Progenitor cell of endocrine pancreas (in vitro differentiated cells): Measurements from ENCODE around the gene SH3D19. TPM values are rescaled to one million over a fixed set of nuclear protein-coding genes. Genes with fewer than 3 reads are reported as not detected.
"Not testable (repeated sequence)": the region's sequence is repeated elsewhere in the genome, so short reads cannot be mapped to it uniquely, and the experiment has no call there.

ENCODE experiments used
- DNase-seq: peaks from one replicate; pipeline ENCODE4 v3.0.0; 2021; ENCODE audit warnings: low spot score; ENCODE audit not compliant: unreplicated experiment
- H3K27ac Mint-ChIP-seq: 2 replicates; pipeline ENCODE4 v1.8.0; 2021; ENCODE audit warnings: mild to moderate bottlenecking, moderate library complexity, mixed read lengths
- H3K27me3 Mint-ChIP-seq: 2 replicates; pipeline ENCODE4 v1.8.0; 2021; ENCODE audit warnings: mixed read lengths
- H3K36me3 Mint-ChIP-seq: 2 replicates; pipeline ENCODE4 v1.8.0; 2022; ENCODE audit warnings: mixed read lengths; ENCODE audit not compliant: insufficient read depth
- H3K4me1 Mint-ChIP-seq: 2 replicates; pipeline ENCODE4 v1.8.0; 2021; ENCODE audit warnings: low read depth, mixed read lengths
- H3K4me3 Mint-ChIP-seq: 2 replicates; pipeline ENCODE4 v1.8.0; 2021; ENCODE audit warnings: low read depth, mild to moderate bottlenecking, moderate library complexity, mixed read lengths
- H3K9me3 Mint-ChIP-seq: 2 replicates; pipeline ENCODE4 v1.8.0; 2021; ENCODE audit warnings: low read depth, mixed read lengths
- CTCF ChIP-seq: fragments of 200-600 bp; sonication (generic); IDR thresholded peaks from one replicate; pipeline ENCODE4 v1.5.0; 2021; ENCODE audit warnings: antibody characterized with exemption, mild to moderate bottlenecking; ENCODE audit not compliant: unreplicated experiment
- total RNA-seq: library from RNA; stranded (reverse); gene quantifications from 2 replicates; pipeline ENCODE4 v1.2.1, GENCODE V29; 2021

Gene SH3D19
- total RNA-seq, 1 donor from 2014 or later, result 35.5 TPM

GRCh38 chr4:151259752-151260151 lies 65.7 kb downstream of the SH3D19 start:
- Mint-ChIP-seq H3K36me3 (peaks cover 12% of the 10 kb centered on the region), H3K4me3 (no peak overlapping the region), H3K9me3 (peaks cover 4% of the 10 kb centered on the region), H3K4me1 (no peaks in the 10 kb centered on the region), H3K27ac (no peak overlapping the region), H3K27me3 (no peaks in the 10 kb centered on the region)
- TF ChIP-seq CTCF, result no peak
- no peak for DNase-seq

- Mint-ChIP-seq H3K9me3 (peaks cover 4% of the 10 kb centered on the region), H3K27ac (no peak overlapping the region), H3K4me1 (no peaks in the 10 kb centered on the region), H3K27me3 (no peaks in the 10 kb centered on the region), H3K4me3 (no peak overlapping the region), H3K36me3 (peaks cover 11% of the 10 kb centered on the region)
- DNase-seq, result no peak
- no peak for TF ChIP-seq CTCF
Measured at GRCh38 chr4:151257704-151258103, 67.7 kb downstream of the SH3D19 start.

- no peak for DNase-seq
- peaks cover 9% of the 10 kb centered on the region for H3K36me3 Mint-ChIP-seq
- TF ChIP-seq CTCF, result no peak
- no peaks in the 10 kb centered on the region for H3K4me1 Mint-ChIP-seq
- H3K9me3 Mint-ChIP-seq, result peaks cover 4% of the 10 kb centered on the region
- no peaks in the 10 kb centered on the region for H3K27me3 Mint-ChIP-seq
- H3K27ac Mint-ChIP-seq, result no peak overlapping the region
- H3K4me3 Mint-ChIP-seq, result no peak overlapping the region
Measured at GRCh38 chr4:151256134-151256533, 69.3 kb downstream of the SH3D19 start.

- H3K27ac Mint-ChIP-seq, H3K4me1 Mint-ChIP-seq, H3K27me3 Mint-ChIP-seq, H3K36me3 Mint-ChIP-seq, DNase-seq, H3K4me3 Mint-ChIP-seq, H3K9me3 Mint-ChIP-seq: not testable (repeated sequence)
Measured at GRCh38 chr4:151255680-151256079, 69.7 kb downstream of the SH3D19 start.

GRCh38 chr4:151255226-151255625 lies 70.2 kb downstream of the SH3D19 start:
- not testable (repeated sequence) for H3K9me3 Mint-ChIP-seq, DNase-seq, H3K27ac Mint-ChIP-seq, H3K4me1 Mint-ChIP-seq, H3K27me3 Mint-ChIP-seq, H3K36me3 Mint-ChIP-seq, H3K4me3 Mint-ChIP-seq

GRCh38 chr4:151251603-151252304 lies 73.7 kb downstream of the SH3D19 start:
- peaks cover 10% of the 10 kb centered on the region for H3K4me1 Mint-ChIP-seq
- no peak for TF ChIP-seq CTCF
- DNase-seq, result no peak
- H3K36me3 Mint-ChIP-seq, result peaks cover 3% of the 10 kb centered on the region
- no peak overlapping the region for H3K27ac Mint-ChIP-seq
- H3K27me3 Mint-ChIP-seq, result no peaks in the 10 kb centered on the region
- H3K4me3 Mint-ChIP-seq, result no peak overlapping the region
- no peaks in the 10 kb centered on the region for H3K9me3 Mint-ChIP-seq
